B cell (primary cell): ENCODE data around the gene RABGAP1L. TPM values are rescaled to one million over a fixed set of nuclear protein-coding genes. Genes with fewer than 3 reads are reported as not detected.

Source experiments
- ATAC-seq: fragments of 200-7000 bp; cut with Tn5 transposase; one replicate; pipeline ENCODE4 v1.10.0; 2021; ENCODE audit warnings: low read depth, mild to moderate bottlenecking, moderate number of reproducible peaks, moderate library complexity
- CTCF ChIA-PET: fragments of 350-600 bp; sonication (Branson Sonifier 250); formaldehyde crosslinking; loops from one replicate; lab custom pipeline; 2021; ENCODE audit warnings: antibody characterized with exemption, inconsistent platforms; lab: Charles Lee
- POLR2A ChIA-PET: fragments of 350-600 bp; sonication (Branson Sonifier 250); formaldehyde crosslinking; loops from one replicate; lab custom pipeline; 2021; ENCODE audit warnings: antibody characterized with exemption; lab: Charles Lee
- DNase-seq: peaks from one replicate; pipeline ENCODE4 v3.0.0; 2013
- H2AFZ ChIP-seq: 2 replicates; pipeline ENCODE4 v1.6.1; 2012; ENCODE audit warnings: mild to moderate bottlenecking, low read depth, low read length; ENCODE audit not compliant: insufficient read depth, poor library complexity, severe bottlenecking
- H3K27ac ChIP-seq, 2 donors: 1 replicate in 1 of 2; 2 replicates in 1 of 2; pipeline ENCODE4 v1.5.1; 2012 to 2013; ENCODE audit warnings: low read length in 2 of 2, mild to moderate bottlenecking in 2 of 2, moderate library complexity in 1 of 2
- H3K27me3 ChIP-seq, 4 experiments: fragments of 200-600 bp in 1 of 4; sonication (generic) in 1 of 4; replicated peaks in 1 of 4; 1 replicate in 2 of 4; 2 replicates in 2 of 4; pipeline versions ENCODE4 v1.6.1 to v1.7.0; 2013 to 2016; ENCODE audit warnings: low read length in 3 of 4, mild to moderate bottlenecking in 2 of 4, mixed read lengths in 1 of 4, moderate library complexity in 1 of 4; ENCODE audit not compliant: insufficient read depth in 4 of 4, control insufficient read depth in 3 of 4; ENCODE audit errors: control extremely low read depth in 1 of 4
- H3K36me3 ChIP-seq, 2 experiments: replicated peaks in 1 of 2; 1 replicate in 1 of 2; 2 replicates in 1 of 2; pipeline versions ENCODE4 v1.6.1 to v1.7.1; 2013; ENCODE audit warnings: low read length in 1 of 2; ENCODE audit not compliant: insufficient read depth in 2 of 2, control insufficient read depth in 1 of 2; ENCODE audit errors: control extremely low read depth in 1 of 2, extremely low read depth in 1 of 2
- H3K4me1 ChIP-seq, 2 donors: fragments of 200-600 bp in 1 of 2; sonication (generic) in 1 of 2; 1 replicate in 1 of 2; 2 replicates in 1 of 2; pipeline versions ENCODE4 v1.5.1 to v1.6.1; 2013 to 2017; ENCODE audit warnings: low read length in 2 of 2; ENCODE audit not compliant: control insufficient read depth in 2 of 2, insufficient read depth in 2 of 2
- H3K4me2 ChIP-seq: replicated peaks from 2 replicates; pipeline ENCODE3; 2012; ENCODE audit warnings: mild to moderate bottlenecking, low read depth, low read length; ENCODE audit not compliant: poor library complexity, severe bottlenecking
- H3K4me3 ChIP-seq, 5 experiments: fragments of 200-600 bp in 1 of 5; sonication (generic) in 1 of 5; 1 replicate in 3 of 5; 2 replicates in 2 of 5; pipeline versions ENCODE4 v1.5.1 to v1.7.0; 2011 to 2016; ENCODE audit warnings: low read length in 4 of 5, mild to moderate bottlenecking in 4 of 5, low read depth in 2 of 5, control low read depth in 1 of 5, moderate library complexity in 1 of 5; ENCODE audit not compliant: insufficient read depth in 1 of 5; ENCODE audit errors: control extremely low read depth in 1 of 5, extremely low read depth in 1 of 5
- H3K79me2 ChIP-seq: fragments of 200-600 bp; sonication (generic); one replicate; pipeline ENCODE4 v1.6.0; 2016; ENCODE audit warnings: low read length; ENCODE audit not compliant: control insufficient read depth, insufficient read depth
- H3K9ac ChIP-seq: fragments of 200-600 bp; sonication (generic); 2 replicates; pipeline ENCODE4 v1.6.1; 2017; ENCODE audit warnings: mild to moderate bottlenecking, low read length, moderate library complexity
- H3K9me3 ChIP-seq, 3 donors: one replicate each; pipeline versions ENCODE4 v1.6.1 to v1.7.1; 2013; ENCODE audit warnings: low read length in 2 of 3; ENCODE audit not compliant: control insufficient read depth in 2 of 3, insufficient read depth in 1 of 3; ENCODE audit errors: control extremely low read depth in 1 of 3
- H4K20me1 ChIP-seq: 2 replicates; pipeline ENCODE4 v1.6.0; 2012; ENCODE audit warnings: mild to moderate bottlenecking, low read length; ENCODE audit not compliant: insufficient read depth, control insufficient read depth, poor library complexity, severe bottlenecking
- H3K27ac Mint-ChIP-seq: one replicate; pipeline ENCODE4 v1.8.0; 2021; ENCODE audit warnings: mixed read lengths
- H3K27me3 Mint-ChIP-seq: one replicate; pipeline ENCODE4 v1.8.0; 2021; ENCODE audit warnings: mixed read lengths
- H3K4me1 Mint-ChIP-seq: one replicate; pipeline ENCODE4 v1.8.0; 2021; ENCODE audit warnings: mixed read lengths
- H3K4me3 Mint-ChIP-seq: one replicate; pipeline ENCODE4 v1.8.0; 2021; ENCODE audit warnings: mixed read lengths
- H3K9me3 Mint-ChIP-seq: one replicate; pipeline ENCODE4 v1.8.0; 2022; ENCODE audit warnings: mixed read lengths; ENCODE audit not compliant: insufficient read depth
- CTCF ChIP-seq: fragments of 200-600 bp; IDR thresholded peaks from one replicate; pipeline ENCODE4 v1.8.0; 2022; ENCODE audit warnings: antibody characterized with exemption, mild to moderate bottlenecking
- EZH2 ChIP-seq: IDR thresholded peaks from 2 replicates; pipeline ENCODE4 v1.6.1; 2012; ENCODE audit warnings: borderline replicate concordance, low read depth, mild to moderate bottlenecking, moderate library complexity, low read length; ENCODE audit not compliant: insufficient read depth, poor library complexity, severe bottlenecking
- WGBS: methylation state at CpG from one replicate; pipeline ENCODE4 v1.1.5; 2013; ENCODE audit warnings: missing lambda C conversion rate; ENCODE audit not compliant: insufficient coverage; 5-methylcytosine and 5-hydroxymethylcytosine counted together
- intact Hi-C: fragments of 100-400 bp; cut with micrococcal nuclease; formaldehyde crosslinking; loops from one replicate; pipeline ENCODE4 v1.10.0; 2022
- polyA plus RNA-seq: library from polyadenylated mRNA; depleted of rRNA; stranded (reverse); fragments of >200 nt; gene quantifications from 2 replicates; pipeline ENCODE4 v1.2.3, GENCODE V29; 2012
- total RNA-seq, 2 donors: library from RNA; stranded (reverse); fragments of 120-200 nt in 1 of 2; gene quantifications; 1 replicate in 1 of 2; 2 replicates in 1 of 2; pipeline versions ENCODE4 v1.2.3 to v1.2.4, GENCODE V29; 2013 to 2022

The RABGAP1L gene
- total and polyA plus RNA-seq, 2 donors (not counting 1 experiment from before 2014, with no cell fraction given): 34.9 to 159 TPM

GRCh38 chr1:174967845-174968705 is 808.8 kb downstream of the RABGAP1L start:
- H3K4me3 Mint-ChIP-seq: peak overlapping the region; percentile 82
- H3K4me3 ChIP-seq: peak overlapping the region in 2 of 5 experiments; percentile 0 to 7
- TF ChIP-seq EZH2 (no peak), CTCF (no peak)
- peaks cover 0 to 16% of the 10 kb centered on the region in 2 experiments for H3K36me3 ChIP-seq
- peaks cover 47 to 58% of the 10 kb centered on the region in 2 donors for H3K4me1 ChIP-seq
- H3K9ac ChIP-seq: peak overlapping the region; percentile 16
- H2AFZ ChIP-seq: peak overlapping the region; percentile 41
- no CpG with 5 or more reads among the region's 4 CpGs for WGBS
- no peaks in the 10 kb centered on the region for H3K27me3 Mint-ChIP-seq
- intact Hi-C loops: loop anchor here (2.0 to 5.0 kb wide), 3 partner anchors 13 to 171 kb away; partner anchors contain the start of gene CACYBP
- peak overlapping the region; percentile 49 for H3K4me2 ChIP-seq
- H4K20me1 ChIP-seq: no peaks in the 10 kb centered on the region
- ChIA-PET POLR2A (interaction anchor here (0.7 to 1.5 kb wide), 6 partner anchors 11 to 1558 kb away, joined by 4 to 10 read pairs (median 6); partner anchors contain the start of gene CACYBP), CTCF (interaction anchor here (0.8 to 1.4 kb wide), 6 partner anchors 9 to 197 kb away, joined by 3 to 10 read pairs (median 4); no protein-coding TSS in a partner anchor)
- H3K27me3 ChIP-seq: no peaks in the 10 kb centered on the region
- ATAC-seq (no peak), DNase-seq (no peak)
- H3K79me2 ChIP-seq: no peaks in the 10 kb centered on the region
- H3K4me1 Mint-ChIP-seq: peaks cover 66% of the 10 kb centered on the region
- peak overlapping the region; percentile 90 for H3K27ac Mint-ChIP-seq
- peak overlapping the region; percentile 38 to 63 for H3K27ac ChIP-seq
- no peaks in the 10 kb centered on the region for H3K9me3 Mint-ChIP-seq
- no peaks in the 10 kb centered on the region for H3K9me3 ChIP-seq
